Parathyroid adenoma (tissue), 2 donors: Measurements from ENCODE around the gene POLR1A.

Experiments
- H2AFZ ChIP-seq: fragments of 300-600 bp; sonication (generic); one replicate; pipeline ENCODE4 v1.7.0; 2017; ENCODE audit warnings: antibody characterized with exemption, mild to moderate bottlenecking
- H3K27ac ChIP-seq: fragments of 300-600 bp; sonication (generic); one replicate; pipeline ENCODE4 v1.7.0; 2017
- H3K27me3 ChIP-seq: fragments of 300-600 bp; sonication (generic); one replicate; pipeline ENCODE4 v1.7.0; 2017; ENCODE audit warnings: low read length; ENCODE audit not compliant: control insufficient read depth, insufficient read depth
- H3K36me3 ChIP-seq: fragments of 300-600 bp; sonication (generic); one replicate; pipeline ENCODE4 v1.7.0; 2017; ENCODE audit warnings: low read length; ENCODE audit not compliant: control insufficient read depth, insufficient read depth
- H3K4me1 ChIP-seq: fragments of 300-600 bp; sonication (generic); one replicate; pipeline ENCODE4 v1.7.0; 2017; ENCODE audit warnings: control low read depth
- H3K4me2 ChIP-seq: fragments of 300-600 bp; sonication (generic); one replicate; pipeline ENCODE4 v1.7.0; 2017; ENCODE audit warnings: low read length
- H3K4me3 ChIP-seq: fragments of 300-600 bp; sonication (generic); one replicate; pipeline ENCODE4 v1.7.0; 2017; ENCODE audit warnings: low read depth, low read length
- H3K79me2 ChIP-seq: fragments of 300-600 bp; sonication (generic); one replicate; pipeline ENCODE4 v1.7.0; 2017; ENCODE audit warnings: control low read depth
- H3K9ac ChIP-seq: fragments of 300-600 bp; sonication (generic); one replicate; pipeline ENCODE4 v1.7.0; 2017; ENCODE audit warnings: mild to moderate bottlenecking
- H3K9me3 ChIP-seq: fragments of 300-600 bp; sonication (generic); one replicate; pipeline ENCODE4 v1.7.0; 2017; ENCODE audit warnings: low read length; ENCODE audit not compliant: control insufficient read depth
- TF ChIP-seq, protein P1 (sequence below): fragments of 300-600 bp; sonication (generic); IDR thresholded peaks from one replicate; pipeline ENCODE4 v1.7.0; 2017; ENCODE audit warnings: antibody characterized with exemption, mild to moderate bottlenecking
- donor health status: primary hyperparathyroidism.

Gene POLR1A

DNA sequence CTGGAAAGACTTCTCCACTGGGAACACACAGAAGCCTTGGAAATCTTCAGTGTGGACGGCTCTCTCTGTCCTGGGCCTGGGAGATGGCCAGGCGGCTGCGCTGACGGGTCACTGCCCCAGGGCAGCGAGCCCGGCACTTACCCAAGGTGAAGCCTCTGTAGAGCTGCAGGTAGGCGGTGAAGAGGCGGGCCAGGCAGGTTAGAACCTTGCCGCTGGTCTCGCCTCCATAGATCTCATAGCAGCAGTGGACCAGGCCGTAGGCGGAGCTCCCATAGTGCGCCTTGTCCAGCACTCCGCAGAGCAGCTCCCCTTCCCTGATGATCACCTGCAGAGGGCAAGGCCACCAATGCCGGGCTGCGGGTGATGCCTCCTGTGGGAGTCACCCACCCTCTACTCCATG, 53.0 kb downstream of the POLR1A start:
- H3K4me3 ChIP-seq, result no peak overlapping the region
- H3K4me1 ChIP-seq, result no peaks in the 10 kb centered on the region
- TF ChIP-seq, protein P1, sequence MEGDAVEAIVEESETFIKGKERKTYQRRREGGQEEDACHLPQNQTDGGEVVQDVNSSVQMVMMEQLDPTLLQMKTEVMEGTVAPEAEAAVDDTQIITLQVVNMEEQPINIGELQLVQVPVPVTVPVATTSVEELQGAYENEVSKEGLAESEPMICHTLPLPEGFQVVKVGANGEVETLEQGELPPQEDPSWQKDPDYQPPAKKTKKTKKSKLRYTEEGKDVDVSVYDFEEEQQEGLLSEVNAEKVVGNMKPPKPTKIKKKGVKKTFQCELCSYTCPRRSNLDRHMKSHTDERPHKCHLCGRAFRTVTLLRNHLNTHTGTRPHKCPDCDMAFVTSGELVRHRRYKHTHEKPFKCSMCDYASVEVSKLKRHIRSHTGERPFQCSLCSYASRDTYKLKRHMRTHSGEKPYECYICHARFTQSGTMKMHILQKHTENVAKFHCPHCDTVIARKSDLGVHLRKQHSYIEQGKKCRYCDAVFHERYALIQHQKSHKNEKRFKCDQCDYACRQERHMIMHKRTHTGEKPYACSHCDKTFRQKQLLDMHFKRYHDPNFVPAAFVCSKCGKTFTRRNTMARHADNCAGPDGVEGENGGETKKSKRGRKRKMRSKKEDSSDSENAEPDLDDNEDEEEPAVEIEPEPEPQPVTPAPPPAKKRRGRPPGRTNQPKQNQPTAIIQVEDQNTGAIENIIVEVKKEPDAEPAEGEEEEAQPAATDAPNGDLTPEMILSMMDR, result no peak
- H2AFZ ChIP-seq, result no peak overlapping the region
- H3K9ac ChIP-seq, result no peak overlapping the region
- H3K27me3 ChIP-seq, result no peaks in the 10 kb centered on the region
- no peak overlapping the region for H3K4me2 ChIP-seq
- H3K27ac ChIP-seq, result no peak overlapping the region
- H3K36me3 ChIP-seq, result no peaks in the 10 kb centered on the region
- no peaks in the 10 kb centered on the region for H3K9me3 ChIP-seq
- no peaks in the 10 kb centered on the region for H3K79me2 ChIP-seq

DNA sequence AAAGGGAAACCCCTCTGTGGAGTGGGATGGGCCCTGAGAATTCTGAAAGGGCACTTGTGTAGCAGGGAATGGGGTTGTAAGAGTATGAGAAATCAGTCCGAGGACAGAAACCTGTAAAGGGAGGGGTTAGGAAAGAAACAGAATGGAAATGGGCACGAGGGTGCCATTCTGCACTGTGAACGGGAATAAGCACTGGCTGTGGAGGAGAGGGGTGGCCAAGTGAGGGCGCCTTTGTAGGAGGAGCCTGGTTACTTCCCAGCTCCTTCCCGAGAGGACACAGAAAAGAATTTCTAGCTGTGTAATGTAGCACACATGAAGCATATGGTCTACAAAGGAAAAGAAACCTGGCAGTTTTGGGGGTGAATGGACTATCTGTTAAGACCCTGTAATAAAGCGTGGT, 53.4 kb downstream of the POLR1A start:
- TF ChIP-seq, protein P1, result no peak
- Histone ChIP-seq H3K4me2 (no peak overlapping the region), H3K36me3 (no peaks in the 10 kb centered on the region), H3K9ac (no peak overlapping the region), H3K4me1 (no peaks in the 10 kb centered on the region), H3K79me2 (no peaks in the 10 kb centered on the region), H3K27me3 (no peaks in the 10 kb centered on the region), H3K9me3 (no peaks in the 10 kb centered on the region), H2AFZ (no peak overlapping the region), H3K27ac (no peak overlapping the region), H3K4me3 (no peak overlapping the region)

DNA sequence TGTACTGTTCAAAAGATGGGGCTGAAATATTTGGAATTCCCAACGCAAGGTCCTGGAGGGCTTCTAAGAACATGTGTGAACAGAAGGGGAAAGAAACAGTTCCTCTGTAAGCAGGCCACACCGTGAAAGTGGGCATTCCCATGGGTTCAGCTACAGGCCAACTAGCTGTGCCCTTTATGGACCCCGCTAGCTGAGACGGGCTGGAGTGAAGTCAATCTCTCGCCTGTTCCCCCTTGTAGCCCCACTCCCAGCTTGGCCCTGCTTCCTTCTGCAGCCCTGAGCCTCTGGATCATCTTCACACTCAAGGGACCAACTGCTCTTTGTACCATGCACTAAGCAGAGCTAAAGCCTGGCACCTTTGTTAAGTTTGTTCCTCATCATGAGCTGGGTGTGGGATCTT, 55.4 kb downstream of the POLR1A start:
- no peaks in the 10 kb centered on the region for H3K36me3 ChIP-seq
- TF ChIP-seq, protein P1, result no peak
- H3K79me2 ChIP-seq, result no peaks in the 10 kb centered on the region
- H3K9ac ChIP-seq, result no peak overlapping the region
- no peak overlapping the region for H3K4me2 ChIP-seq
- no peak overlapping the region for H3K4me3 ChIP-seq
- no peaks in the 10 kb centered on the region for H3K4me1 ChIP-seq
- H2AFZ ChIP-seq, result no peak overlapping the region
- no peak overlapping the region for H3K27ac ChIP-seq
- H3K27me3 ChIP-seq, result no peaks in the 10 kb centered on the region
- no peaks in the 10 kb centered on the region for H3K9me3 ChIP-seq

DNA sequence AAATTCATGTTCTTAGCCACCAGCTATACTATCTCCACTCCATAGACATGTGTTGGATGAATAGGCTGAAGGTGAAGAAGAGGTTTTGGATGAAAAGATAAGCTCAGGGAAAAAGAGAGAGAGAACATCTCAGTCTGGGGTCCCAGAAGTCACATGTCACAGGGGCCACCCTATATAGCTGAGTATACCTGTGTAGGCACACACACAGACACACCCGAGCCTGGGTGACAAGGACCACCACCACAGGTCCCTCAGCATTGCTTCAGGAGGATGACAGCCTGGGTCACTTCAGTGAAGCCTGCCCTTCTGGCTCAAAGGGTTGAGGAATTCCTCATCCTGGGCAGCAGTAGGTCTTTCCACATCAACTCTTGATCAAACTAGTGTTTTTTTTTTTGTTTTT, 56.2 kb downstream of the POLR1A start:
- H3K4me3 ChIP-seq, result no peak overlapping the region
- H3K4me1 ChIP-seq, result no peaks in the 10 kb centered on the region
- no peaks in the 10 kb centered on the region for H3K9me3 ChIP-seq
- H2AFZ ChIP-seq, result no peak overlapping the region
- no peak overlapping the region for H3K27ac ChIP-seq
- TF ChIP-seq, protein P1, result no peak
- H3K9ac ChIP-seq, result no peak overlapping the region
- H3K27me3 ChIP-seq, result no peaks in the 10 kb centered on the region
- H3K79me2 ChIP-seq, result no peaks in the 10 kb centered on the region
- no peak overlapping the region for H3K4me2 ChIP-seq
- H3K36me3 ChIP-seq, result no peaks in the 10 kb centered on the region

DNA sequence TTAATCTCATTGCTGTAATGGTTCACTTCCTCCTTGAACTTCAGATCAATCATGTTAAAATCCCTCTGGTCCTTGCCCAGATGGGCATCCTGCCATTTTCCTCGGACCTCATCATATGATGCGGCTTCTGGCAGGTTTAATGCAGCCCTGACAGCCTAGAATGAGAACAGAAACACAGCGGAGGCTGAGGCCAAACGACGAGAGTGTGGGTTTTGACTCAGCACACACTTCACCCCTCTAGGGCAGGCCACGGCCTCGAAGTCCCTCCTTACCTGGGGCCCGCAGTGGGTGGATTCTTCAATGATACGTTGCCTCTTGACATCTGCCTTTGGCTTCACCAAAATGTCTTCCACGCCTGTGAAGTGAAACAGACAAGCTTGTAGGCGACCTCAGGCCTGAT, 56.8 kb downstream of the POLR1A start:
- no peak overlapping the region for H3K9ac ChIP-seq
- H3K4me1 ChIP-seq, result no peaks in the 10 kb centered on the region
- H3K4me3 ChIP-seq, result no peak overlapping the region
- TF ChIP-seq, protein P1, result no peak
- H3K79me2 ChIP-seq, result no peaks in the 10 kb centered on the region
- H3K36me3 ChIP-seq, result no peaks in the 10 kb centered on the region
- H2AFZ ChIP-seq, result no peak overlapping the region
- no peaks in the 10 kb centered on the region for H3K27me3 ChIP-seq
- H3K4me2 ChIP-seq, result no peak overlapping the region
- no peak overlapping the region for H3K27ac ChIP-seq
- no peaks in the 10 kb centered on the region for H3K9me3 ChIP-seq
